K562 (cell line): ENCODE results near the gene MRPL32. TPM values are rescaled to one million over a fixed set of nuclear protein-coding genes. Genes with fewer than 3 reads are reported as not detected.

Experiments
- ARID4B ChIP-seq: sonication (generic); formaldehyde crosslinking; IDR thresholded peaks from 2 replicates; pipeline ENCODE4 v1.8.0; 2022; ENCODE audit warnings: mild to moderate bottlenecking, missing genetic modification reagents
- GATA2 ChIP-seq: sonication (generic); formaldehyde crosslinking; IDR thresholded peaks from 2 replicates; pipeline ENCODE4 v1.4.0; 2020; ENCODE audit warnings: mild to moderate bottlenecking, missing genetic modification reagents
- HOMEZ ChIP-seq: fragments of 250-450 bp; sonication (Bioruptor Pico); IDR thresholded peaks from 2 replicates; pipeline ENCODE4 v1.4.0; 2020; ENCODE audit warnings: mild to moderate bottlenecking, moderate library complexity
- JUNB ChIP-seq: fragments of 450-650 bp; formaldehyde crosslinking; conservative IDR thresholded peaks from 2 replicates; pipeline ENCODE4 v1.4.0; 2020; ENCODE audit warnings: mild to moderate bottlenecking
- KAT8 ChIP-seq: fragments of 450-650 bp; IDR thresholded peaks from 2 replicates; pipeline ENCODE4 v1.6.1; 2016; ENCODE audit warnings: low read depth, mild to moderate bottlenecking
- KHSRP ChIP-seq: fragments of 450-650 bp; IDR thresholded peaks from 2 replicates; pipeline ENCODE4 v1.6.1; 2017
- ZKSCAN1 ChIP-seq: fragments of 150-350 bp; IDR thresholded peaks from 2 replicates; pipeline ENCODE4 v1.6.1; 2016; ENCODE audit warnings: low read depth, low read length
- ZNF707 ChIP-seq: fragments of 250-450 bp; sonication (Bioruptor Pico); conservative IDR thresholded peaks from 2 replicates; pipeline ENCODE4 v1.8.0; 2022; ENCODE audit warnings: inconsistent platforms, mild to moderate bottlenecking, moderate library complexity
- ZNF77 ChIP-seq: fragments of 250-450 bp; sonication (Bioruptor Pico); IDR thresholded peaks from 2 replicates; pipeline ENCODE4 v1.5.0; 2020
- polyA plus RNA-seq, 8 experiments: library from polyadenylated mRNA; depleted of rRNA in 4 of 8; stranded (reverse) in 5 of 8; unstranded in 3 of 8; fragments of >200 nt; fragmentation: Nextera tagmentation in 2 of 8; fragmentation: Illumina TruSeq in 1 of 8; extraction: Ambion mirVana in 2 of 8; extraction: Trizol in 1 of 8; gene quantifications; 2 replicates each; pipeline versions ENCODE4 v1.2.1 to v1.2.3, GENCODE V29; 2011 to 2014; ENCODE audit warnings: inconsistent platforms in 1 of 8, missing spikeins in 1 of 8
- total RNA-seq, 7 experiments: library from RNA; depleted of rRNA in 6 of 7; stranded (reverse); fragments of >200 nt in 6 of 7; fragmentation: Illumina TruSeq in 2 of 7; extraction: Trizol in 2 of 7; gene quantifications; 2 replicates each; pipeline versions ENCODE4 v1.2.1 to v1.2.3, GENCODE V29; 2011 to 2021; ENCODE audit warnings: low replicate concordance in 1 of 7
- TF ChIP-seq, protein P1 (sequence below), 2 experiments: fragments of 450-650 bp; IDR thresholded peaks; 2 replicates each; pipeline ENCODE4 v1.6.1; 2018; ENCODE audit warnings: mild to moderate bottlenecking in 2 of 2, low read depth in 1 of 2; ENCODE audit not compliant: partially characterized antibody in 2 of 2
- TF ChIP-seq, protein P2 (sequence below), 2 experiments: fragments of 150-350 bp in 1 of 2; IDR thresholded peaks; 2 replicates each; pipeline ENCODE4 v1.6.1; 2012 to 2016; ENCODE audit warnings: low read depth in 2 of 2, low read length in 2 of 2, mild to moderate bottlenecking in 1 of 2, moderate library complexity in 1 of 2

The MRPL32 gene
- total and polyA plus RNA-seq, 9 of the 15 experiments (the other 6 are each of a cell fraction or from before 2014, with no cell fraction given) = 75.5 to 351 (median 138) TPM

GRCh38 chr7:42986781-42987248 is 54.6 kb downstream of the MRPL32 start (continued):
- TF ChIP-seq HOMEZ (no peak), GATA2 (CRISPR knock-in tag) (0 out of 2 replicates have a peak, but pooled peaks have one; percentile 41), ZNF707 (CRISPR knock-in tag) (no peak), KHSRP (peak; percentile 57; the same call in 1 of the 2 replicates), KAT8 (no peak), ARID4B (CRISPR knock-in tag) (no peak), JUNB (CRISPR knock-in tag) (no peak), ZKSCAN1 (peak; percentile 84), ZNF77 (CRISPR knock-in tag) (no peak)
- TF ChIP-seq, protein P1, sequence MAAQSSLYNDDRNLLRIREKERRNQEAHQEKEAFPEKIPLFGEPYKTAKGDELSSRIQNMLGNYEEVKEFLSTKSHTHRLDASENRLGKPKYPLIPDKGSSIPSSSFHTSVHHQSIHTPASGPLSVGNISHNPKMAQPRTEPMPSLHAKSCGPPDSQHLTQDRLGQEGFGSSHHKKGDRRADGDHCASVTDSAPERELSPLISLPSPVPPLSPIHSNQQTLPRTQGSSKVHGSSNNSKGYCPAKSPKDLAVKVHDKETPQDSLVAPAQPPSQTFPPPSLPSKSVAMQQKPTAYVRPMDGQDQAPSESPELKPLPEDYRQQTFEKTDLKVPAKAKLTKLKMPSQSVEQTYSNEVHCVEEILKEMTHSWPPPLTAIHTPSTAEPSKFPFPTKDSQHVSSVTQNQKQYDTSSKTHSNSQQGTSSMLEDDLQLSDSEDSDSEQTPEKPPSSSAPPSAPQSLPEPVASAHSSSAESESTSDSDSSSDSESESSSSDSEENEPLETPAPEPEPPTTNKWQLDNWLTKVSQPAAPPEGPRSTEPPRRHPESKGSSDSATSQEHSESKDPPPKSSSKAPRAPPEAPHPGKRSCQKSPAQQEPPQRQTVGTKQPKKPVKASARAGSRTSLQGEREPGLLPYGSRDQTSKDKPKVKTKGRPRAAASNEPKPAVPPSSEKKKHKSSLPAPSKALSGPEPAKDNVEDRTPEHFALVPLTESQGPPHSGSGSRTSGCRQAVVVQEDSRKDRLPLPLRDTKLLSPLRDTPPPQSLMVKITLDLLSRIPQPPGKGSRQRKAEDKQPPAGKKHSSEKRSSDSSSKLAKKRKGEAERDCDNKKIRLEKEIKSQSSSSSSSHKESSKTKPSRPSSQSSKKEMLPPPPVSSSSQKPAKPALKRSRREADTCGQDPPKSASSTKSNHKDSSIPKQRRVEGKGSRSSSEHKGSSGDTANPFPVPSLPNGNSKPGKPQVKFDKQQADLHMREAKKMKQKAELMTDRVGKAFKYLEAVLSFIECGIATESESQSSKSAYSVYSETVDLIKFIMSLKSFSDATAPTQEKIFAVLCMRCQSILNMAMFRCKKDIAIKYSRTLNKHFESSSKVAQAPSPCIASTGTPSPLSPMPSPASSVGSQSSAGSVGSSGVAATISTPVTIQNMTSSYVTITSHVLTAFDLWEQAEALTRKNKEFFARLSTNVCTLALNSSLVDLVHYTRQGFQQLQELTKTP (IDR thresholded peaks at IDR 0.05; ENCODE audit: low read depth in 1 of 2, partially characterized antibody in 2 of 2) = peak in 1 of 2 experiments; percentile 43
- TF ChIP-seq, protein P2, sequence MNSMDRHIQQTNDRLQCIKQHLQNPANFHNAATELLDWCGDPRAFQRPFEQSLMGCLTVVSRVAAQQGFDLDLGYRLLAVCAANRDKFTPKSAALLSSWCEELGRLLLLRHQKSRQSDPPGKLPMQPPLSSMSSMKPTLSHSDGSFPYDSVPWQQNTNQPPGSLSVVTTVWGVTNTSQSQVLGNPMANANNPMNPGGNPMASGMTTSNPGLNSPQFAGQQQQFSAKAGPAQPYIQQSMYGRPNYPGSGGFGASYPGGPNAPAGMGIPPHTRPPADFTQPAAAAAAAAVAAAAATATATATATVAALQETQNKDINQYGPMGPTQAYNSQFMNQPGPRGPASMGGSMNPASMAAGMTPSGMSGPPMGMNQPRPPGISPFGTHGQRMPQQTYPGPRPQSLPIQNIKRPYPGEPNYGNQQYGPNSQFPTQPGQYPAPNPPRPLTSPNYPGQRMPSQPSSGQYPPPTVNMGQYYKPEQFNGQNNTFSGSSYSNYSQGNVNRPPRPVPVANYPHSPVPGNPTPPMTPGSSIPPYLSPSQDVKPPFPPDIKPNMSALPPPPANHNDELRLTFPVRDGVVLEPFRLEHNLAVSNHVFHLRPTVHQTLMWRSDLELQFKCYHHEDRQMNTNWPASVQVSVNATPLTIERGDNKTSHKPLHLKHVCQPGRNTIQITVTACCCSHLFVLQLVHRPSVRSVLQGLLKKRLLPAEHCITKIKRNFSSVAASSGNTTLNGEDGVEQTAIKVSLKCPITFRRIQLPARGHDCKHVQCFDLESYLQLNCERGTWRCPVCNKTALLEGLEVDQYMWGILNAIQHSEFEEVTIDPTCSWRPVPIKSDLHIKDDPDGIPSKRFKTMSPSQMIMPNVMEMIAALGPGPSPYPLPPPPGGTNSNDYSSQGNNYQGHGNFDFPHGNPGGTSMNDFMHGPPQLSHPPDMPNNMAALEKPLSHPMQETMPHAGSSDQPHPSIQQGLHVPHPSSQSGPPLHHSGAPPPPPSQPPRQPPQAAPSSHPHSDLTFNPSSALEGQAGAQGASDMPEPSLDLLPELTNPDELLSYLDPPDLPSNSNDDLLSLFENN (IDR thresholded peaks at IDR 0.05; ENCODE audit: low read depth in 2 of 2, low read length in 2 of 2) = peak in 1 of 2 experiments; percentile 85; a peak in 2 of 4 replicates
